ENCODE data around the gene IFNA13.
"Not testable (repeated sequence)": the region's sequence is repeated elsewhere in the genome, so short reads cannot be mapped to it uniquely, and the experiment has no call there.

Gene IFNA13

GRCh38 chr9:21367957-21368356 is at the start of gene IFNA13:
IFNA13 (minus strand) TSS chr9:21368057; CDS start chr9:21368010, 47 bp downstream.
- peak in 1 of 3 donors; percentile 23 for DNase-seq

GRCh38 chr9:21415493-21416267 is 47.8 kb upstream of the IFNA13 start:
- DNase-seq = no peak

DNA sequence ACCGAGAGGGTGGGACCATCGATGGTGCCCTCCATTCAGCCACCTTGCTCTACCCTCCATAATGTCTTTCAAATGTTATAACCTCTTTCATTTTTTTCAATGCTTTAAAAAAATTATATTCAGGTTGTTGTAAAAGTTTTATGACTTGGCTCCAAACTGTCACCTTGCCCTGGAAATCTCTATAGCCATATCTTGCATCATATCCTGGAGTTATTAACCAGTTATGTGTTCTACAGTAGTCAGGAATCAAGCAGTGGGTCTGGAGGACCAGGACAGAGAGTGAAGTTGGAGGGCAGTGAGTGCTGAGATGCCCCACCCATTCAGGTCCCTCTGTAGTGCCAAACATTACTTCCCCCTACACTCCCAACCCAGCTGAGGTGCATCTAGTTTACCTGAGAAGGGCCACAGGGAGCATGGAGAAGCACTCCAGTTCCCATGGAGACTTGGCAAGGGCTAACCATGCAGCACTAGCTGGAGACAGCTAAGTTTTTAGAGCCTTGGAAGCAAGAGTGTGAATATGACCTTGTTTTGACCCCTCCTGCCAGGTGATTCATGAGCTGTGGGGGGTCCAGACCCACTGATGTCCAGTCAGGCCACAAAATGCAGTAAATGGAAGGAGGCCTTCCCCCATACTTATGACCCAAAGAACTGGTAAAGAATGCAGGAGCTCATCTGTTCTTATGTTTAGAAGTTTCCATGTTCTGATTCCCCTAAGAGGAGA is 46.5 kb upstream of the IFNA13 start:
- no peak for DNase-seq

DNA sequence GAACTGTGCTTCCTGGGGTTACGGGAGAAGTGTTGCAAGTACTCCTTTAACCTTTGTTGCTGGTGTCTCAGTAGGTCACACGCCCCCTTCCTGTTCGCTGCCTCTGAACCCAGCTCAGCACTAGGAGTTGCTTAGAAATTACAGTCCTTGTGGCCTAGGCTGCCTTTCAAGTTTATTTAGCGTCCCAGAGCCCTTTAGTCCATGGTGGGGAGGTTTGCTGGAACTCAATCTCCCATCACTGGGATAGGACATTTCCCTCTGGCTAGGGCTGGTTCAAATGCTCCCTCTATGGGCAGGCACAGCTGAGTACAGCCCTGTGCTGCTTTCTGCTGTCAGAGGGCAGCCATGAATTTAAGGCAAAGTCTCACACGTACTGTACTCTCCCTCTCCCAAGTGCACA is 45.8 kb upstream of the IFNA13 start:
- DNase-seq = peak; percentile 26 to 33 (median 30)

- DNase-seq = peak; percentile 73 to 74 (median 73)
Observed at GRCh38 chr9:21413151-21413550, 45.3 kb upstream of the IFNA13 start.

GRCh38 chr9:21412107-21412506 is 44.2 kb upstream of the IFNA13 start:
- DNase-seq = peak in 2 of 3 donors; percentile 9 to 37

DNA sequence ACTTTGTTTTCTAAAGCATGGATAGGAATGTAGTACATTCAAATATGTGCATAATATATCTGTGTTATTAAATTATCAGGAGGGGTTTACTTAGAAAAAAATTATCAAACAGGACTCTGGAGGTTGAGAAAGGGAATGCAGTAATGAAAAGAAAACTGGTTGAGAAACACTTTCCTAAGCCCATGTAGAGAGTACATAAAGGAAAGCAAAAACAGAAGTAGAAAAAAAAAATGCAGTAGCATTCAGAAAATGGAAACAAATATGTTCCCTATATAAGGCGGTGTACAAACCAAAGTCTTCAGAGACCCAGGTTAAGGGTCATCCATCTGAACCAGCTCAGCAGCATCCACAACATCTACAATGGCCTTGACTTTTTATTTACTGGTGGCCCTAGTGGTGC is 41.0 kb upstream of the IFNA13 start, which contains the start of gene IFNA8:
TSS of gene IFNA8 (plus strand) at position 301 of the 400 bp plus-strand sequence. CDS start at position 361, 60 bp downstream.
- DNase-seq = no peak

DNA sequence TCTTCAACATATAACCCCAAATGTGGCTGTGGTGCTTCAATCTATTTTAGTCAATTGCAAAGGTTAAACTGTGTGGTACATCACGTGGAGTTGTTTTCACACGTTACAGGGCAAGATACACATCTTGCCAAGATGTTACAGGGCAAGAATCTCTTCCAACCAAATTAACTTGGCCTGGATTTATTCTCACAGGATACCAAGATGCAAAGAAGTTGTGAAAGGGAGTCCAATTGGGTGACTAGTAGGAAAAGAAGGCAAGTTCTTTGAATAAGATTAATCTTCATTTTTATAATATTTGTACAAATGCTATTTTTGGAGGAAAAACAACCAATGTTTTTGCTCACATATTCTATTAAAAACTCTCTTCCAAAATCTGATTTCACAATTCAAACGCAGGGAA is 36.3 kb upstream of the IFNA13 start:
- no peak for DNase-seq

DNA sequence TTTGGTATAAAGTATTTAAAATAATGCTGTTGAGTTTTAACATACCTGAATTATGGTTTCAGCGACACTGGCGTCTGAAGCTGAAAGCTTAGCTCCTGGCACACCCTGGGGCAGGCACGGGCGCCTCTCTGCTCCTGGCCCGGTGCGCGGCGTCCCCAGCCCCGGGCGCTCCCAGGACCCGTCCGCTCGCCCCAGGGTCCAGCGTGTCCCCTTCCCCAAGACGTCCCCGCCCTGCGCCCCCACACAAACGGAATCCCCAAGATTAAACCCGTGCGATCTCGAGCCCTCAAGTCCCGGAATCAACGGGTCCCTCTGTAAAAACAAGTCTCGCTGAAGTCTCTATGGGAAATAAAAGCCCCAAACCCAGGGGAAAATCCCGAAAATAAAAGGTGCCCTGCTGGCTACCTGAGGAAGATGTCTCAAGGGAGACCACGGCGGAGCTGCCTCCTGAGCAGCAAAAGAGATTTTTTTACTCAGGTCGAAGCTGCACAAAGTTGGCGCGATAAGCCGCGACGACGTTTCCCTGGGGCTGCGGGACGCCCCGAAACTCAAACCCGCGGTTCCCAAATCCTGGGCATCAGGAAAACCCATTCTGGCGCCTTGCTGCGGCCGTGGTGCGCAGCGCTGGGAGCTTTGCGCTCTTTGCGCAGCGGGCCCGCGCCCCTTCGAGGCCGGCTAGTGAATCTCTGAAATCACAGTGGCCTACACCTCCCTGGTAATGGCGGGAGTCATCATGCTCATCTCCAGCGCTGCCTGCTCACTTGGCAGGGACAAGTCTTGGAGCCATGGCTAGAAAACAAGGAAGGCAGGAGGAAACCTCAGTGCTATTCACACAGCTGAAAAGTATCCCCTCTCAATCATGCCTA is 34.8 kb upstream of the IFNA13 start:
- peak in 1 of 3 donors; percentile 51 for DNase-seq

DNA sequence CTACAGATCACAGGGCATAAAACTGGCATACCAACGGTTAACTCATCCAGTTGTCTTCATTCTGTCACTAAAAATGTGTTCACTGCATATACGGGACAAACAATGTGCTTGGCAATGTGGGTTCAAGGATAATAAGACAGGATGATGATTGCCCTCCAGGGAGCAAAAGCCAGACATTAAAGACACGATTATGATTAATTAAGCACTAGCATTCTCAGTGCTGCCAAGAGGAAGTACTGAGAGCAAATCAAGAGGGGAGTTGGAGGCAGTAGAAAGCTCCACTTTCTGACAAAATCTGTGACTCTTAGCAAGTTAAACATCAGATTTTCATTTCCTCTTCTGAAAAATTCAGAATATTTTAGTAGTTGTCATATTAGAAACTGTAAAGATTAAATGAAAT is 32.1 kb upstream of the IFNA13 start:
- DNase-seq = peak; percentile 16 to 48 (median 21)

DNA sequence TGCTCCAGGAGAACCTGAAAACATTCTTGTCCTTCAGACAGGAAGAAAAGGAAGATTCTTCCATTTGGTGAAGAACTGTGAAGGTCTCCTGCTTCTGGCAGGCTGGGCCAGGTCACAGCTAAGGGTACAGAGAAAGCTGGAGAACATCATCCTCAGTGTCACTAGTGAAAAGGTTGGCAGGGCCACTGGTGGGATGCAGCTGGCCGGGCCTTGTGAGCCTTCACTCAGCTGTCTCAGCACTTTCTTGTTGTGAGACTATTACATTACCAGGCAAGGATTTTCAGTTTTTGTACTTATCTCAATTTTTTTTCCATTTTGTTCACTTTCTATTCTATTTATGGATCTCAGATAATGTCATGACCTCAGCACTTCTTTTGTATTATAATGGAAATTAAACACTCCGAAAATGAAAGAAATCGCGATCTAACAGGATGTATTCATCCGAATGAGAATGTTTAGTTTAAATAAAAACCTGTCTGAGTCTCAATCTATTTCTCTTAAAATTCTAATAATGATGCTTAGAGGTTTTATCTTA is 31.2 kb upstream of the IFNA13 start:
- DNase-seq = no peak

DNA sequence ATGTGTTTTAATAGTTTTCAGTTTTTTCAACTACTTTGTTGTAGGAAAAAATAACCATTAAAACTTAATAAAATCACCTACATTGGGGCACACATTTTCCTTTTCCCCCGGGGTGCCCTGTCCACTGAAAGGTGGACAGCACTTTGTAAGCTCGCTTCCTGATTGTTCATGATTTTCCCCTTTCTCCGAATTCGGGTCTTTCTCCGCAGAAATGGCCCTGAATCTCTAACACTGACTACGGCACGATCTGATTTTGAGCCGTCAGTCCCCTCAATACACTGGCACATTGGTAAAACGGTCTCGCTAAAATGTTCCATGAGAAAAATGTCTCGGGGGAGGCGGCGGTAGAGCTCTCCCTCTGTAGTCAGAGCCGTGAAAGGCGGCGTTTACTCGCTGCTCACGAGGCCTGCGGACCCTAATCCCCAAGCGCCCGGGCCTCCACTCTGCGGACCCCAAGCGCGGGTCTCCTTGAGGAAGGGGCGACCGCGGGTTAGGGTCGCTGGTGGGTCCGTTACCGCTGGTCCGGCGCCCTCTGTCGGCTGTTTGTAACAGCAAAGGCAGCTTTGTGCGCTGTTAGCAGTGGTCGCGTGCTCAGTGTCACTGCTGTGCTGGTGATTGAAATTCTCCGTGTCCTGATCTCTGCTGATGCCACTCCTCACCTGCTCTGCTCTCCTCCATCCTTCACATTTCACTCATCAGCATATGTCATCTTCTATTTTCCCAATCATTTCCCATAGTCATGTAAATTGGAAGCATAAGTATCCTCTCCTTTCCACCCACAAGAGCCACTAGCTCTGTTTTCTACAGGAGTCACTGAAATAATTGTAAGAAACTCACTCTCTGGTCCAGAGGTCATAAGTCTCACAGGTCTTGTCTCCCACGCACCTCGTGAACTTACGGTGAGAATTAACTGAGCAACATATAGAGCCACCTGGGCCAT is 28.2 kb upstream of the IFNA13 start:
- DNase-seq = peak; percentile 48 to 74 (median 62)

GRCh38 chr9:21392270-21392669 is 24.4 kb upstream of the IFNA13 start:
- DNase-seq = peak; percentile 33 to 45 (median 35)

GRCh38 chr9:21385131-21385670 is 17.3 kb upstream of the IFNA13 start, which contains the start of gene IFNA2:
IFNA2 (minus strand) TSS chr9:21385398; CDS start chr9:21385329, 69 bp downstream.
- peak in 2 of 3 donors; percentile 46 to 47 for DNase-seq

- no peak for DNase-seq
Observed at GRCh38 chr9:21383627-21384026, 15.8 kb upstream of the IFNA13 start.

GRCh38 chr9:21381448-21382339 is 13.8 kb upstream of the IFNA13 start:
- DNase-seq = peak; percentile 75 to 93 (median 92)

DNA sequence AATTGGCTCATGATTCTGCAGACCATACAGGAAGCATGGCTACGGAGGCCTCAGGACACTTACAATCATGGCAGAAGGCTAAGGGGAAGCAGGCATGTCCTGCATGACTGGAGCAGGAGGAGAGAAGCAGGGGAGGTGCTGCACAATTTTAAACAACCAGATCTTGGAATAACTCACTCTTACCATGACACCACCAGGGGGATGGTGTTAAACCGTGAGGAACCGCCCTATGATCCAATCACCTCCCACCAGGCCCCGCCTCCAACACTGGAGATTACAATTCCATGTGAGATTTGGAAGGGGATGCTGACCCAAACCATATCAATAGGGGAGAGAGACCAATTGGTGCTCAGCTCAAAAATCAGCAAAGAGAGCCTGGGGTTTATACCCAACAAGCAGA is 3.6 kb upstream of the IFNA13 start:
- not testable (repeated sequence) for DNase-seq

DNA sequence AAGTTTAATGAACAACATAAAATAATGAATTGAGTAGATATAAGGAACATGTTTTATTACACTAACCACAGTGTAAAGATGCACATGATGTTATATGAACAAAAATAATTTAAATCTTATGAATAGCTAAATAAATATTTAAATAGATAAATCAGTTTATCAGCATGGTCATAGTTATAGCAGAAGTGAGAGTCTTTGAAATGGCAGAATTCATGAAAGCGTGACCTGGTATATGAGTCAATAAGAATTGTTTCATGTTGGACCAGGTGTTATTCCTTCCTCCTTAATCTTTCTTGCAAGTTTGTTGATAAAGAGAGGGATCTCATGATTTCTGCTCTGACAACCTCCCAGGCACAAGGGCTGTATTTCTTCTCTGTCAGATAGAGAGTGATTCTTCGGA is 688 bp downstream of the IFNA13 start:
- DNase-seq = not testable (repeated sequence)

DNA sequence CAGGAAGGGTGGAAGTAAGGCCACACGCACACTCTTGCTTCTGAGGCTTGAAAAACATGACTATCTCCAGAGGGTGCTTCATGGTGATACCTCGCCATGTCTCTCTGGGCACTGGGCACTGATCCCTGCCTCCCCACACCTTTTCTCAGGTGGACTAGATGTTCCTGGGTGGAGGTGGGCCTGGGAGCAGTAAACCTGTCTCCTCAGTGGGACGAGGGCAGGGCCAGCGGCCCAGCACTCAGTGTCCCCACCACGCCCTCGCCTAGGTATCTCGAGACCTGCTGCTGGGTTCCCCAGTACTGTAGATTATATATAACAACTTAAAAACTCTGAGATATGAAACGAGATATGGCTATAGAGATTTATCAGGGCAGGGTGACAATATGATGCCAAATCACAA is 5.6 kb downstream of the IFNA13 start:
- no peak for DNase-seq

Measured in suppressor macrophage treated with lipopolysaccharide for 1 hour (primary cell).